ENCODE results near the gene APEX1.

The APEX1 gene

GRCh38 chr14:20416223-20416622, 38.8 kb upstream of the APEX1 start:
- H3K4me3 ChIP-seq (replicated peaks in 1 of 2; ENCODE audit: low read depth in 2 of 2, low read length in 2 of 2), result no peak overlapping the region
- no peak for DNase-seq (ENCODE audit: low read depth in 2 of 2)
- TF ChIP-seq CTCF (IDR thresholded peaks at IDR 0.05; ENCODE audit: low read depth, low read length), result no peak

- no peak for DNase-seq (ENCODE audit: low read depth in 2 of 2)
- no peak overlapping the region for H3K4me3 ChIP-seq (replicated peaks in 1 of 2; ENCODE audit: low read depth in 2 of 2, low read length in 2 of 2)
- no peak for TF ChIP-seq CTCF (IDR thresholded peaks at IDR 0.05; ENCODE audit: low read depth, low read length)
Observed at GRCh38 chr14:20417250-20418186, 37.5 kb upstream of the APEX1 start.

- no peak for TF ChIP-seq CTCF (IDR thresholded peaks at IDR 0.05; ENCODE audit: low read depth, low read length)
- DNase-seq (ENCODE audit: low read depth in 2 of 2), result no peak
- no peak overlapping the region for H3K4me3 ChIP-seq (replicated peaks in 1 of 2; ENCODE audit: low read depth in 2 of 2, low read length in 2 of 2)
Observed at GRCh38 chr14:20418501-20418909, 36.5 kb upstream of the APEX1 start.

GRCh38 chr14:20419419-20419818, 35.6 kb upstream of the APEX1 start:
- no peak for TF ChIP-seq CTCF (IDR thresholded peaks at IDR 0.05; ENCODE audit: low read depth, low read length)
- no peak for DNase-seq (ENCODE audit: low read depth in 2 of 2)

GRCh38 chr14:20421267-20421666, 33.8 kb upstream of the APEX1 start:
- DNase-seq (ENCODE audit: low read depth in 2 of 2), result no peak
- TF ChIP-seq CTCF (IDR thresholded peaks at IDR 0.05; ENCODE audit: low read depth, low read length), result no peak

More at GRCh38 chr14:20419419-20419818, 35.6 kb upstream of the APEX1 start:
- H3K4me3 ChIP-seq (replicated peaks in 1 of 2; ENCODE audit: low read depth in 2 of 2, low read length in 2 of 2), result no peak overlapping the region

GRCh38 chr14:20422886-20423285, 32.1 kb upstream of the APEX1 start:
- H3K4me3 ChIP-seq (replicated peaks in 1 of 2; ENCODE audit: low read depth in 2 of 2, low read length in 2 of 2), result no peak overlapping the region
- no peak for DNase-seq (ENCODE audit: low read depth in 2 of 2)
- TF ChIP-seq CTCF (IDR thresholded peaks at IDR 0.05; ENCODE audit: low read depth, low read length), result no peak

More at GRCh38 chr14:20421267-20421666, 33.8 kb upstream of the APEX1 start:
- no peak overlapping the region for H3K4me3 ChIP-seq (replicated peaks in 1 of 2; ENCODE audit: low read depth in 2 of 2, low read length in 2 of 2)
